Measurements from ENCODE around the gene RNF220. TPM values are rescaled to one million over a fixed set of nuclear protein-coding genes. Genes with fewer than 3 reads are reported as not detected.
A peak's percentile ranks its signal among the peaks of the same experiment; 100 is the strongest.

RNF220 gene
- total and polyA plus RNA-seq, 9 of the 15 experiments (the other 6 are each of a cell fraction or from before 2014, with no cell fraction given), result 5.1 to 117 (median 66.9) TPM

- TF ChIP-seq ZMIZ1 (IDR thresholded peaks at IDR 0.05; ENCODE audit: low read depth in 2 of 2, low read length in 2 of 2) (no peak; a peak in 1 of 4 replicates), MLX (CRISPR knock-in tag; conservative IDR thresholded peaks at IDR 0.05) (0 out of 4 replicates have a peak, but pooled peaks of 1 of the 2 experiments have one; percentile 68), ZNF707 (CRISPR knock-in tag; conservative IDR thresholded peaks at IDR 0.05) (no peak), KLF10 (CRISPR knock-in tag; IDR thresholded peaks at IDR 0.05) (no peak), SMARCC2 (IDR thresholded peaks at IDR 0.05; ENCODE audit: low read depth) (0 out of 2 replicates have a peak, but pooled peaks have one; percentile 21), SAFB (IDR thresholded peaks at IDR 0.05; ENCODE audit: borderline replicate concordance, low read depth, low read length) (no peak), SRSF9 (IDR thresholded peaks at IDR 0.05; ENCODE audit: borderline replicate concordance, low read depth, low read length) (no peak), PURB (CRISPR knock-in tag; IDR thresholded peaks at IDR 0.05; ENCODE audit: low read depth) (no peak), PBX2 (CRISPR knock-in tag; IDR thresholded peaks at IDR 0.05; ENCODE audit: low read depth) (no peak), PBX2 (tag; conservative IDR thresholded peaks at IDR 0.05; ENCODE audit: low read depth) (no peak), CREM (IDR thresholded peaks at IDR 0.05; ENCODE audit: low read depth) (peak; percentile 78), ZNF197 (CRISPR knock-in tag; IDR thresholded peaks at IDR 0.05; ENCODE audit: low read depth) (peak; percentile 72; the same call in 1 of the 2 replicates), ELF4 (CRISPR knock-in tag; IDR thresholded peaks at IDR 0.05) (peak; percentile 88), HES1 (IDR thresholded peaks at IDR 0.05; ENCODE audit: low read depth) (no peak), CHD2 (IDR thresholded peaks at IDR 0.05; ENCODE audit: low read depth, low read length) (no peak; the same call in 1 of the 2 replicates), HDAC3 (IDR thresholded peaks at IDR 0.05; ENCODE audit: borderline replicate concordance, partially characterized antibody) (no peak)
Observed at GRCh38 chr1:44631647-44632539, 226.8 kb downstream of the RNF220 start (continued).

All from K562 (cell line).